Middle frontal gyrus (tissue), 1 donor: Measurements from ENCODE around the gene EDNRA.

Experiments used
- DNase-seq: peaks from one replicate; pipeline ENCODE4 v3.0.0-alpha.2; 2015; ENCODE audit warnings: low spot score; ENCODE audit errors: extremely low spot score

EDNRA gene

GRCh38 chr4:147539959-147540358, 59.1 kb downstream of the EDNRA start:
- DNase-seq = no peak

GRCh38 chr4:147542229-147542990, 61.5 kb downstream of the EDNRA start:
- DNase-seq = no peak

GRCh38 chr4:147543034-147543433, 62.1 kb downstream of the EDNRA start:
- DNase-seq = no peak

- no peak for DNase-seq
These were observed 65.5 kb downstream of the EDNRA start for GRCh38 chr4:147546349-147546748.

- no peak for DNase-seq
These were observed 66.6 kb downstream of the EDNRA start for GRCh38 chr4:147547314-147548056.

- DNase-seq = no peak
These were observed 67.4 kb downstream of the EDNRA start for GRCh38 chr4:147548256-147548655.

GRCh38 chr4:147550626-147551246, 69.8 kb downstream of the EDNRA start:
- DNase-seq = no peak

GRCh38 chr4:147560625-147561024, 79.7 kb downstream of the EDNRA start:
- no peak for DNase-seq

GRCh38 chr4:147566762-147567161, 85.9 kb downstream of the EDNRA start:
- DNase-seq = no peak

- DNase-seq = no peak
These were observed 86.4 kb downstream of the EDNRA start for GRCh38 chr4:147567276-147567675.

- no peak for DNase-seq
These were observed 89.7 kb downstream of the EDNRA start for GRCh38 chr4:147570616-147571015.

GRCh38 chr4:147571036-147571770, 90.3 kb downstream of the EDNRA start:
- no peak for DNase-seq

GRCh38 chr4:147576084-147576483, 95.2 kb downstream of the EDNRA start:
- DNase-seq = no peak

- no peak for DNase-seq
These were observed 97.2 kb downstream of the EDNRA start for GRCh38 chr4:147578051-147578476.

GRCh38 chr4:147578593-147578992, 97.7 kb downstream of the EDNRA start:
- DNase-seq = no peak

GRCh38 chr4:147580396-147580795, 99.5 kb downstream of the EDNRA start:
- no peak for DNase-seq

- DNase-seq = no peak
These were observed 100.9 kb downstream of the EDNRA start for GRCh38 chr4:147581606-147582350.

- no peak for DNase-seq
These were observed 101.6 kb downstream of the EDNRA start for GRCh38 chr4:147582386-147583060.

GRCh38 chr4:147583876-147584275, 103.0 kb downstream of the EDNRA start:
- no peak for DNase-seq

- DNase-seq = no peak
These were observed 105.1 kb downstream of the EDNRA start for GRCh38 chr4:147586032-147586431.
